Loucy (cell line): ENCODE measurements around the gene PFDN4.

Experiments used
- CTCF ChIP-seq: fragments of 200-600 bp; sonication (generic); conservative IDR thresholded peaks from 2 replicates; pipeline ENCODE4 v1.5.1; 2014; ENCODE audit warnings: mild to moderate bottlenecking, antibody characterized with exemption, low read length
- EZH2phosphoT487 ChIP-seq: fragments of 200-600 bp; IDR thresholded peaks from 2 replicates; pipeline ENCODE4 v1.6.1; 2018; ENCODE audit warnings: antibody characterized with exemption, mild to moderate bottlenecking, moderate library complexity, borderline replicate concordance

DNA sequence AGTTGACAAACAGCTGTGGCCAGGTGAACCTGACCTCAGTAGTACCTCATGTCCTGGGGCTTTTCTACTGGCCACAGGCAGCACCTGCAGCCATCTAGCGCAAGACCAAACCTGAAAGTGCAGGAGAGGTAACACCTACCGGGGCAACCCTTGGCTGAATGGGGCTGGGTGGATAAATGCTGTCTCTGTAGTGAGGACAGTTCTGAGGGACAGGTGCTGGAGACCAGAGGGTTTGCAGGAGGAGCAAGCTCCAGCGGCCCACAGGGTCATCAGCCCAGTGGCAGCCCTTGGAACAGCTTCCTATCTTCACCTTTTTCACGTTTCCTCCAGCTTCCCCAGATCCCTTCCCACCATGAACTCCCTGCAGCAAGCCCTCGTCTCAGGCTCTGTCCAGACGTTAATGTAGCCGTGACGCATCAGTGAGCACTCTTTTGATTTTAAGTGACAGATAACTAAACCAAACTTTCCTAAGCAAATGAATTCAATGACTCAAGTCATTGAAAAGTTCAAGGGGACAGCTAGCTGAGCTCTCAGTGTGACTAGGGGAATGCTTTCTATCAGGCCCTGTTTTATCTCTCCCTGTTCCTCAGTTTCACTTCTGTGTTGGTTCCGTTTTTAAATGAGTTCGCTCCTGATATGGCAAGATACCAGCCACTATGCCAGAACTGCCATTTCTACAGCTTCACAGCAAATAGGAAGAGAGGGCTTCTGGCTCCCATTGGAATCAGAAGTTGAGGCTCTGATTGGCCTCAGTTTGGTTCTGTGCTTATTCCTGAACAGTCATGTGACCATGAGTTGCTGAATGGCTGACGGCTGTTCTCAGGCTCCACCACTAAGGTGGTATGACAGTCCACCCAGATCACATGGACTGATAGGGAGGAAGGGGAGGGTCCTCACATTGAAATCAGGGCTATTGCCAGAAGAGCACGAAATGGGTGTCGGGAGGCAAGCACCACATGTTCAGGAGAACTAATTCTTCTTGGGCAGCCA, 12.1 kb upstream of the PFDN4 start:
- TF ChIP-seq CTCF = no peak
- TF ChIP-seq EZH2phosphoT487 = no peak
